ENCODE data around the gene ZNF555. TPM values are rescaled to one million over a fixed set of nuclear protein-coding genes. Genes with fewer than 3 reads are reported as not detected.
"Not testable (repeated sequence)": the region's sequence is repeated elsewhere in the genome, so short reads cannot be mapped to it uniquely, and the experiment has no call there.

Gene ZNF555
- total and polyA plus RNA-seq, 10 donors, result 1.4 to 10.8 (median 7.2) TPM

GRCh38 chr19:2816641-2817040 lies 24.6 kb upstream of the ZNF555 start:
- no peaks in the 10 kb centered on the region for H3K27me3 ChIP-seq (replicated peaks in 1 of 7)
- no peak for DNase-seq
- H3K4me3 ChIP-seq, result no peak overlapping the region
- intact Hi-C loops (cut with DNase I; ENCODE audit: low total_unique reads), result no loop called here
- H3K9me3 ChIP-seq, result no peaks in the 10 kb centered on the region
- peaks cover 0 to 38% (median 15%) of the 10 kb centered on the region in 6 donors for H3K36me3 ChIP-seq
- peaks cover 0 to 22% (median 18%) of the 10 kb centered on the region in 6 donors for H3K4me1 ChIP-seq
- 92 to 96% (median 95%) methylated on average over 16 of the region's 16 CpGs for WGBS, 5 donors
- no peak for TF ChIP-seq POLR2AphosphoS5 (IDR thresholded peaks at IDR 0.05)
- TF ChIP-seq CTCF (IDR thresholded peaks at IDR 0.05 in 8 of 11, conservative IDR thresholded peaks at IDR 0.05 in 3 of 11), result no peak
- TF ChIP-seq POLR2A (IDR thresholded peaks at IDR 0.05), result no peak
- no peak overlapping the region for H3K27ac ChIP-seq

DNA sequence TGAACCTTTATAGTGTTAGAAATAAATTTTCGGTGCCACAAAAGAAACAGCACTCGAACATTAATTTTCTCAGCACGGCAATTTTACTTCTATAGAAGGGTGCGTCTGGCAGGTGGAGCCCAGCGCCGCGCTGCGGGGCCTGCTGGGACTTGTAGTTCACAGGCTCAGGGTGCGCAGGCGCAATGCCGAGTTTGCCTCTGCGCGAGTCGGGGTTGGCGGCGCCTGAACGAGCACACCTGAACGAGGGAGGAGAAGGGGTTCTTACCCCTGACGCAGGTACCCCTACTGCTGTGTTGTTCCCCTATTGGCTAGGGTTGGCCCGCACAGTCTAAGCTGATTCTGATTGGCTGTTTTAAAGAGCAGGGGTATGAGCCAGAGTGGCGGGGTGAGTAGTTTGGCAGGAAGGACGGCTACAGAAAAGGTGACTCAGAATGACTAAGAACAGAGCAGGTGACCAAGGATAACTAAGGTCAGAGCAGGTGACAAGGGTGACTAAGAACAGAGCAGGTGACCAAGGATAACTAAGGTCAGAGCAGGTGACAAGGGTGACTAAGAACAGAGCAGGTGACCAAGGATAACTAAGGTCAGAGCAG lies 23.9 kb upstream of the ZNF555 start:
- peaks cover 0 to 22% (median 18%) of the 10 kb centered on the region in 6 donors for H3K4me1 ChIP-seq
- H3K27me3 ChIP-seq (replicated peaks in 1 of 7); H3K9me3 ChIP-seq; DNase-seq; H3K4me3 ChIP-seq; H3K27ac ChIP-seq; intact Hi-C loops (cut with DNase I; ENCODE audit: low total_unique reads): not testable (repeated sequence)
- 77 to 86% (median 83%) methylated on average over 22 of the region's 22 CpGs for WGBS, 5 donors
- peaks cover 0 to 31% (median 10%) of the 10 kb centered on the region in 6 donors for H3K36me3 ChIP-seq

DNA sequence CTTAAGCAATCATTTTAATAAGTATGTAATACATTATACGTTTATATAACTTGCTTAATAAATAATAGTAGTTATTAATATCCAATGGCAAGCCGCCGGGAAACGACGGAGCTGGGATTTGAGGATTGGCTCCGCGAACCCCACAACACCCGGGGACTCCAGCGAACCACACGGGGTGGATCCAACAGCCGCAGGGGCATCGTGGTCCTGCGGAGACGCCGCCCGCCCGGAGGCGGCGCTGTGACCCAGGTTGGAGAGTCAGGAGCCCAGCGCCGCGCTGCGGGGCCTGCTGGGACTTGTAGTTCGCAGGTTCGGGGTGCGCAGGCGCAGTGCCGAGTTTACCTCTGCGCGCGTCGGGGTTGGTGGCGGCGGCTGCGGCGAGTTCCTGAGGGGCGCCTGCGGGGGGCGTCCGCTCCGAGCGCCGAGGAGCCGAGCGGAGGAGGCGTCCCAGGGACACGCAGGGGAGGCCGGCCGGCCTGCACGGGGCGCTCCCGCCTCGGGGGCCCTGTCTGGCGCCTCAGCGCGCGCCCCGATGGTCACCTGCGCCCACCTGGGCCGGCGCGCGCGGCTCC lies 21.6 kb upstream of the ZNF555 start, which contains the start of gene ZNF554:
Gene ZNF554, plus strand, starts transcription at position 329 of the 572 bp plus-strand sequence. Its CDS starts 204 bp downstream, at position 533.
- WGBS, 5 donors, result 0 to 1% (median 1%) methylated on average over 11 to 64 of the region's 64 CpGs
- intact Hi-C loops (cut with DNase I; ENCODE audit: low total_unique reads), result no loop called here

GRCh38 chr19:2820112-2820702 lies 21.1 kb upstream of the ZNF555 start:
- no peak for TF ChIP-seq CTCF (IDR thresholded peaks at IDR 0.05 in 8 of 11, conservative IDR thresholded peaks at IDR 0.05 in 3 of 11)
- no peak for TF ChIP-seq POLR2AphosphoS5 (IDR thresholded peaks at IDR 0.05)
- TF ChIP-seq POLR2A (IDR thresholded peaks at IDR 0.05), result no peak
- Histone ChIP-seq H3K27me3 (replicated peaks in 1 of 7) (no peaks in the 10 kb centered on the region), H3K36me3 (peaks cover 0 to 22% (median 5%) of the 10 kb centered on the region in 6 donors), H3K9me3 (no peaks in the 10 kb centered on the region), H3K4me3 (peak overlapping the region; percentile 58 to 98 (median 80)), H3K4me1 (peaks cover 0 to 22% (median 18%) of the 10 kb centered on the region in 6 donors), H3K27ac (peak overlapping the region in 6 of 8 donors; percentile 55 to 85 (median 72))
- no peak for DNase-seq
- intact Hi-C loops (cut with DNase I; ENCODE audit: low total_unique reads), result no loop called here
- 3 to 19% (median 4%) methylated on average over 3 to 36 of the region's 36 CpGs for WGBS, 5 donors

More for the DNA sequence above, 21.6 kb upstream of the ZNF555 start, which contains the start of gene ZNF554:
- Histone ChIP-seq H3K36me3 (peaks cover 0 to 28% (median 5%) of the 10 kb centered on the region in 6 donors), H3K4me1 (peaks cover 0 to 22% (median 18%) of the 10 kb centered on the region in 6 donors), H3K9me3 (no peaks in the 10 kb centered on the region), H3K27ac (peak within 1 kb of the TSS in 6 of 8 donors; percentile 55 to 85 (median 72)), H3K27me3 (replicated peaks in 1 of 7) (no peaks in the 10 kb centered on the region), H3K4me3 (peak within 1 kb of the TSS; percentile 58 to 98 (median 80))
- DNase-seq, result peak; percentile 99
- TF ChIP-seq CTCF (IDR thresholded peaks at IDR 0.05 in 8 of 11, conservative IDR thresholded peaks at IDR 0.05 in 3 of 11) (peak; percentile 96 to 100 (median 99)), POLR2AphosphoS5 (IDR thresholded peaks at IDR 0.05) (peak; percentile 81 to 88 (median 83)), POLR2A (IDR thresholded peaks at IDR 0.05) (peak in 1 of 3 donors; percentile 18)
